HG02943 (cell line): ENCODE data around the gene FAS.

Experiments
- ATAC-seq: cut with Tn5 transposase; IDR thresholded peaks from one replicate; pipeline ENCODE4 v1.9.1; 2021; ENCODE audit warnings: mild to moderate bottlenecking, low read depth, moderate library complexity; ENCODE audit not compliant: unreplicated experiment

Gene FAS

DNA sequence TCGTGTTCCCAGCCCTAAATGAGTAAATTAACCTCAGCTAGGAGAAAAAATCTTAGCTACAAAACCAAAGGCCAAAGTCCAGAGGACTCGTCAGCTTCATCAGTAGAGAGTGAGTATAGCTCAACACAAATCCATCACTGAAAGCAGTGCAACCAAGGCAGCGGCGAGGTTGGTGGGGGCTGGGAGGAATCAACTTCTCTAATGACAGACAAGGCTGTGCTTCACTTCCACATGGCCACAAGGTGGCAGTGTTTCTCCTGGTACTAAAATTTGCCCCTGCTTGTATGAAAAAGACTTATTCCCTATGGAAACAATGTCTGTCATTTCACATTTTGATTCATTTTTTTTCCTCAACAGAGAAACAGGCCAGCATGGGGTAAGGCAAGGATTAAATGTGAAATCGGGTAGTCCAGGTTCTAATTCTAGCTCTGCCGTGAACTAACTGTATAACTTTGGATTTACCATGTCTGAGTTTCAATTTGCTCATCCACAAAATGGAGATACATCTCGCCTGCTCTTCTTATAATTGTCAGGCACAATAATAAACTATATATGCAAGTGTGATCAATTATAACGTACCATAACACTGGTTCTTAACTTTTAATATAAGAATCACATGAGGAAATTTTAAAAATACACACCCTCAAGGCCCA is 39.3 kb downstream of the FAS start:
- ATAC-seq, result no peak

DNA sequence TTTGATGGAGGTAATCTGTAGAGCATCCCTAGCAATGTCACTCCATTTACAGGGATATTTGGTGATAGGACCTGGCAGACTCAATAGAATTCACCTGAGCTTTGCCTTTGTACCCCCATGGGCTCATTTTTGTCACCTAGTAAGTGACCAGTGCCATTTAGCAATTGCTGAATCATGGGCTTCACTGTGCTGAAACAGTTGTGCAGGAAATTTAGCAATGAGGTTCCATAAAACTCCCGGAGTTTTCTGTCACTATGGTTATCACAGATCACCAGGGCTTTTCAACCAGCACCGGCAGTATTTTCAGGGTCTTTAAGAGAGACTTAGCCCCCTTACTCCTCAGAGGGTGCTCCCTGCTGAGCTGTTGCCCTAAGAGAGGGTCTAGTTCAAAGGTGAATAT is 40.2 kb downstream of the FAS start:
- no peak for ATAC-seq

DNA sequence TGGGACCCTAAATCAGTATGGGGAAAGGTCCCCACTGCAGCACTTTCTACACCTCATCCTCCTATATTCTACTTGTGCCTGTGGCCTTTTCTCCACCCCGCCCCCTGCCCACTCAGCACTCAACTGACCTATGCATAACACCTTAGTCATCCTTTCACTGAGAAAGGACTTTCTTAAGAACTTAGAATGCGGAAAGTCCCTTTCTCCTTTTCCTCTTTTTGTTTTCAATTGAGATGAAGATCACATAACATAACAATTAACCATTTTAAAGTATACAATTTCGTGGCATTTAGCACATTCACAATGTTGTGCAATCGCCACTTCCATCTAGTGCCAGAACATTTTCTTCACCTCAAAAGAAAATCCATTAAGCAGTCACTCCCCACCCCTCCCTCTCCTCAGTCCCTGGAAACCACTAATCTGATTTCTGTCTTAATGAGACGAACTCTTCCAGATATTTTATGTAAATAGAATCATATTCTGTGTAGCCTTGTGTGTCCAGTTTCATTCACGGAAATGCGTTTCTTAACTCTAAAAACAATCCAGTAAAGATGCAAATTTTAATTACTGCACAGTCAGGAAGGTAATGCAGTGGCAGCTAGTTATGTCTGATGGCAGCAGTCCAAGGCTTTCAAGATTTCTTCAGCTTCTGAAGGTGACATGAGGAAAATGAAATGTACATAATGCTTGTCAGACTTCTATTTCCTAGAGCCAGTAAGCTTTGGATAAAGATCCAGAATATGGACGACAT is 41.7 kb downstream of the FAS start:
- no peak for ATAC-seq

DNA sequence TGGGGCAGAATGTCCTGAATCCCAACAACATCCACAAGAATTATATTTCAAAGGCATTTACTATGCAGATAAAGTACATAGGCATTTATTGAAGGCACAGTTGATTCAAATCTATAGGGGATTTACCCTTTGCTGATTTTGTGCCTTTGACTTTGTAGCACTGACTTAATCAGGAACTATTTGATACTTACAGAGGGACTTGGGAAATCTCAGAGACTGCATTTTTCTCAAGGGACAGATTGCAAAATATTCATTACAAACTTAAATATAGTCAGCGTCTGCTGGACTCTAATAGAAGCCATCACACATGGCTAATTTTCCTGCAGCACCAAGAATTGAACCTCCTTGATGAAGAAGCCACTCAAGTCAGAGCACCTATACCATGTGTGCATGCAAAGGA is 44.9 kb downstream of the FAS start:
- ATAC-seq, result no peak

DNA sequence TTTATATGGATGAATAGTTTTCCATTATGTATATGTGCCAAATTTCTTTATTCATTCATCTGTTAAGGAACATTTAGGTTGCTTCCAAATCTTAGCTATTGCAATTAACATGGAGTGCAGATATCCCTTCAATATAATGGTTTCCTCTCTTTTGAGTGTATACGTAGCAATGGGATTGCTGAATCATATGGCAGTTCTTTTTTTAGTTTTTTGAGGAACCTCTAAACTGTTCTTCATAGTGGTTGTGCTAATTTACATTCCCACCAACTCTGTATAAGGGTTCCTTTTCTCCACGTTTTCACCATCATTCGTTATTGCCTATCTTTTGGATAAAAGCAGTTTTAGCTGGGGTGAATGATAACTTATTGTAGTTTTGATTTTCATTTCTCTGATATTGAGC is 46.5 kb downstream of the FAS start:
- ATAC-seq, result no peak

DNA sequence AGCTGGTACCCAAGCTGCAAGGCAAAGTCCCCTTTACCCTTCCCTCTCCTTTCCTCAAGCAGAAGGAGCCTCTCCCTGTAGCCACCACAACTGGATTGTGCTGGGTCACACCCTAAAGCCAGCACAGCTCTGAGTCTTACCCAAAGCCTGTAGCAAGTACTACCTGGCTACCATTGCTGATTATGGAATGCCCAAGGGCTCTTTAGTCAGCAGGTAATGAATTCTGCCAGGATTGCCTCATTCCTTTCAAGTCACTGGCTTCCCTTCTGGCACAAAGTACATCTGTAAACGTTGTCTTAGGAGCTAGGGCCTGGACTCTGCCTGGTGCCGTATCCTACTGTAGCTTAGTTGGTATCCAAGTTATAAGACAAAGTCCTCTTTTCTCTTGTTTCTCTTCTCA is 52.0 kb downstream of the FAS start:
- no peak for ATAC-seq

DNA sequence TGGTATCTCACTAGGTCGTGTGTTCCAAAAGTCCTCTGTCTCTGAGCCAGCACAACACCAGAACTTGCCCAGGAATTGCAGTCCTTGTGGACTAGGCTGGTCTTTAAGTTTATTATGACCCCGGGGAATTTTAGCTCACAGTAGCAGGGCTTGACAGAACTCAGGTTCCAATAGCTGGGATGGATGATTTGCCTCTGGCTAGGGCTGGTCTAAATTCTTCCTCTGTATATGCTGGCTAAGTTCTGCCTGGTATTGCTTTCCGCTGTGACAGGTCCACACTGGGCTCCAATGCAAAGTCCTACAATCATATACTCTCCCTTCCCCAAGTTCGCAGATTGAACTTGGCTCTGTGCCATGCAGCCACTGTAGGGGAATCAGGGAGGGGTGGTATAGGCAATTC is 52.5 kb downstream of the FAS start:
- ATAC-seq, result no peak

DNA sequence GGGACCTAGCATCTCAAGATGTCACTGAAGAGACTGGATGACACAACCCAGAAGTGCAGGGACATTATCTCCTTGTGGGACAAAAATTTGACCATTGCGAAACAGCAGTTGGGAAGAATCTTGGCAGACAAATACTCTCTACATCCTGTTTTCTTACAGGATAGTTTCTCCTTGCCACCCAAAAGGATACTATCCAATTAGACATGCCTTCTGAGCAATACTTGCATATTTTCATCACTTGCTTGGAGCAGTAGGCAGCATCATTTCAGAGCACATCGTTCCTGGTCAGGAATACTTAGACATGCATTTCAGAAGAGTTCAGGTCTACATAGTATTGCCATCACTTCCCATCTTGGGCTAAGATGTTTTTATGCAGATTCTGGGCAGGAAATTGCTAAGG is 56.8 kb downstream of the FAS start:
- no peak for ATAC-seq

DNA sequence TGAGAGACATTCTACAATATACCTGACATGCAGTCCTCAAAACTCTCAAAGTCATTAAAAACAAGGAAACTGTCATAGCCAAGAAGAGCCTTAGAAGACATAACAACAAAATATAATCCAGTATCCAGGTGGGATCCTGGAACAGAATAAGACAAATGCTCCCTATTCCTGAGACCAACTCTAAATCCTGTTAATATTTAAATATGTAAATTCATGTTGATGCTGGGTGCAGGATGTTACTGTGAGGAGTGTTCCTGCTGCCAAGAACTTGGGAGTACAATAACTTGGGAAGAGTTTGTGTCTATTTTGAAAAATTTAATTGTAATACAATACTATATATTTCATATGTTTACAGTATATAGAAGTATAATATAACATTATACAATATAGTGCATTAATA is 61.0 kb downstream of the FAS start:
- no peak for ATAC-seq

DNA sequence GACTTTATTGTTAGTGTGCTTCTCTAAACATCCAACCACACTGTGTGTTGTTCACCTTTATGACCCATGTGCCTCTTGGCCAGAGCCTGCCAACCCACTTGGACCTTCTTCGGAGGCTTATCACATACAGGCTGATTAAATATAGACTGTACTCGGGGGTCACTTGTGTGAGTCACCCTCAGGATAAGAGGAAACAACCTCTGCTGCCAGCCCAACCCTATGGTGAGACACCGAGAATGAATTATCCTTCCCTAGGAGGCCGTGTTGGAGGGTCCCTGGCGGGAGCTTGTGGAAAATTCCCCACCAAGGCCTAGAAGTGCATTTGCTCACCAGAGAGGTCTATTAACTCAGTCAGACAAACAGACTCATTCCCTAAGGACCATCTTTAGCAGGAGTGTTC is 63.0 kb downstream of the FAS start:
- no peak for ATAC-seq

DNA sequence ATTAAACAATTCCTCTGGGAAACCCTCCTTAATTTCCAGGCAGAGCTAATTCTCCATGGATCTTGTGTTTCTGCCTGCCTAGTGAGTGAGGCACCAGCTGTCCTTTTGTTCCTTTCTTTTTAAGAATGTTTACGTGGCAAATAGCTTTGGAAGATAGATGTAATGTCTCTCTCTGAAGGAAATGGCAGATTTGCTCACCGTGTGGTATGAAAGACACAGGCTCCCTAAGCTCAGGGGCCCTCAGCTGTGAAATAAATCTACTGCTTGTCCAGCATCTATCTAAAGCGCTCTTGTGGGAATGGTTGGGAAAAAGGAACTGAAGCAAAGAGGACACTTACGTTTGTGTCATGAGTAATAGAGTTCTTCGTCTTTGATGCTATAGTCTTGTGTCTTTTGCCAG is 64.6 kb downstream of the FAS start:
- ATAC-seq, result no peak

DNA sequence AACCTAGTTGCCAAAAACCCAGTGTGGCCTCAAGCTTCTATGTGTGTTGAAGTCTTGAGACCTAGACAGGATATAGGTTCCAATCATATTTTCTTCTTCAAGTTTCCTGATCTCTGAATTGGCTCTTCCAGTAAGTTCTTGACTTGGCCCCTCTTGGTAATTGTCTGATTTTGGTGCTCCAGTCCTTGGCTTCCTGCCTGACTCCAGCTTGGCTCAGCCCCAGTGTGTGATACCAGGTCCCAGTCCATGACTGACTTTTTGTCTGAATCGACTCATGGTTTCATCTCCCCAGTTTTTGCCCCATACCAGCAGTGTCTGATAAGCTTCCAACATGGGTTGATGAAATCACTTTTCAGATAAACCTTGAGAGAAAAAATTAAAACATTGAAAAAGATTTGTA is 72.3 kb downstream of the FAS start:
- no peak for ATAC-seq

DNA sequence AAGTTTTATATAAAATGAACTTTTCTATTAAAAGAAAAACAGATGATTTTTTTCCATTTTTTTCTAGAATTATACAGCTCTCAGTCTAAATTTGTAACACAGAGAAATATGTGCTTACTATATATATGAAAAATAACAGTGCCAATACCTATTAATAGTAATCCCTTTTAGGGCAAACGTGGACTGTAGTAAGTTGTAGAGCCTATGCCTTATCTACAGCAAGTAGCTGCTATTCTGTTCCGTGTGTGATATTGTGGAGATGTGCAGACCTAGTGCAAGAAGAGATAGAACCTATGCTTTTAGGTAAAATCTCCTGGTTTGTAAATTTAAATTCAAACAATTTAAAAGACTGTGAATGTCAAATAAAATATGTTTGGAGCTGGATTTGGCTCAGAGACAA is 72.9 kb downstream of the FAS start:
- no peak for ATAC-seq

DNA sequence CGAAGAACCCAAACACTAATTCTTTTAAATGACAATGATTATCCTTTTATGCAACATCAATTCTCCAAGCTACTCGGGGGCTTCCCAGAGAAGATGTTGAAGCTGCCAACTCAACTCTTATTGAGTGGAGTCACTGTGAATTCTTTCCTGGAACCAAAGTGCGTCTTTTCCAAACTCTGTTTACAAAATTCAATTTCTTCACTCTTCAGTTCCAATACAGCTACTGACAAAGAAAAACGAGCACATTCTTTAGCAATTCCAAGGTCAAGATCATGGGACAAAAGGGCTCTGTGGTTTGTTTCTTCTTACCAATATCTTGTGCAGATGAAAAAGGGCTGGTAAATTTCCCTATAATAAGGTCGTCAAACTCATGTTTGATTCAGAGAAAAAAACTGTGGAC is 74.2 kb downstream of the FAS start:
- no peak for ATAC-seq
